Subcutaneous abdominal adipose tissue (tissue), 5 donors: Measurements from ENCODE around the gene HS6ST2.

Source experiments
- H3K27ac ChIP-seq: one replicate; pipeline ENCODE4 v1.7.0; 2013; ENCODE audit warnings: low read depth, mild to moderate bottlenecking, inconsistent platforms, low read length, moderate library complexity
- H3K27me3 ChIP-seq, 5 donors: one replicate each; pipeline ENCODE4 v1.7.0; 2013; ENCODE audit warnings: low read length in 5 of 5, inconsistent platforms in 1 of 5; ENCODE audit not compliant: control insufficient read depth in 5 of 5, insufficient read depth in 4 of 5
- H3K36me3 ChIP-seq, 5 donors: one replicate each; pipeline ENCODE4 v1.7.0; 2013; ENCODE audit warnings: low read length in 5 of 5; ENCODE audit not compliant: control insufficient read depth in 5 of 5, insufficient read depth in 5 of 5
- H3K4me1 ChIP-seq, 5 donors: one replicate each; pipeline ENCODE4 v1.7.0; 2013; ENCODE audit warnings: low read length in 5 of 5, mild to moderate bottlenecking in 3 of 5, moderate library complexity in 1 of 5; ENCODE audit not compliant: control insufficient read depth in 5 of 5, insufficient read depth in 5 of 5
- H3K4me3 ChIP-seq, 5 donors: one replicate each; pipeline ENCODE4 v1.7.0; 2013; ENCODE audit warnings: low read length in 5 of 5, low read depth in 1 of 5
- H3K9ac ChIP-seq, 5 donors: one replicate each; pipeline ENCODE4 v1.7.0; 2013; ENCODE audit warnings: low read length in 5 of 5, mild to moderate bottlenecking in 4 of 5, moderate library complexity in 3 of 5
- H3K9me3 ChIP-seq, 5 donors: one replicate each; pipeline ENCODE4 v1.7.0; 2013; ENCODE audit warnings: low read length in 5 of 5; ENCODE audit not compliant: control insufficient read depth in 5 of 5
- donor health status: healthy.
- donor health status: healthy.
- donor health status: healthy.
- donor health status: healthy.
- donor health status: healthy.

The HS6ST2 gene

DNA sequence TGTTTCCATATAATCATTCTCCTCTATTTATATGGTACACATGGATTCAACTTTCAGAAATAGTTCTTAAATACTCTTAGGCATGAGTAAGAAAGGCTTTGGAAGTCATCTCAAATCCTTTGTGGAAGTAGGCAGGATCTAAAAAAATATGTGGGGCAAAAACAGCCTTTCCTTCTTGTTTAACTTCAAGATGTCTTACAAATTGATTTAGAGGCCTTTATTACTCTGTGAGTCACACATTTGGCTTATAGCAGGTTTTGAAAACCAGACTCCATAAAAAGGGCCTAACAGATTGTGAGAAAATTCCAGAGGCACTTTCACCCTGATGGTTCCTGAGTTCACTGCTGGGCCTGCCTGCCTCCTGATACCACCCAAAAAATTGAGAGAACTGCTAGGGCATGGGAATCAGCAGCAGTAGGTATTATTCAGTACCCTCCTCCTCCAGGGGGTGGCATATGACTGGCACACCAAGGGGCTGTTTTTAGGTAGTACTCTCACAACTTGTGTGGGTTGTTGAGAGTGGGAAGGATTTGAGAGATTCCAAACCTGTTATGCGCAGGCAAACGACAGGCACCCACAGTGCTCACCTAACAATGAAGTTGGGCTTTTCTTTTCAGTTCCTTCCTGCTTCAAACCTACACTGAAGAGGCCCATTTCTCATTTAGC is 306.9 kb downstream of the HS6ST2 start:
- no peaks in the 10 kb centered on the region for H3K9me3 ChIP-seq
- peaks cover 7 to 41% (median 13%) of the 10 kb centered on the region in 5 donors for H3K27me3 ChIP-seq
- no peak overlapping the region for H3K4me3 ChIP-seq
- no peak overlapping the region for H3K27ac ChIP-seq
- no peaks in the 10 kb centered on the region for H3K36me3 ChIP-seq
- no peak overlapping the region for H3K9ac ChIP-seq
- no peaks in the 10 kb centered on the region for H3K4me1 ChIP-seq

- Histone ChIP-seq H3K9me3 (no peaks in the 10 kb centered on the region), H3K4me3 (no peak overlapping the region), H3K27ac (no peak overlapping the region), H3K9ac (no peak overlapping the region), H3K27me3 (peaks cover 7 to 44% (median 13%) of the 10 kb centered on the region in 5 donors), H3K4me1 (no peaks in the 10 kb centered on the region), H3K36me3 (no peaks in the 10 kb centered on the region)
Measured at GRCh38 chrX:132648895-132649294, 309.5 kb downstream of the HS6ST2 start.

- Histone ChIP-seq H3K27ac (no peak overlapping the region), H3K9ac (no peak overlapping the region), H3K27me3 (peaks cover 0 to 18% (median 13%) of the 10 kb centered on the region in 5 donors), H3K4me1 (no peaks in the 10 kb centered on the region), H3K36me3 (no peaks in the 10 kb centered on the region), H3K9me3 (no peaks in the 10 kb centered on the region), H3K4me3 (no peak overlapping the region)
Measured at GRCh38 chrX:132639446-132639845, 319.0 kb downstream of the HS6ST2 start.

- H3K9me3 ChIP-seq = no peaks in the 10 kb centered on the region
- H3K27me3 ChIP-seq = peaks cover 0 to 13% (median 10%) of the 10 kb centered on the region in 5 donors
- no peak overlapping the region for H3K9ac ChIP-seq
- no peaks in the 10 kb centered on the region for H3K36me3 ChIP-seq
- H3K27ac ChIP-seq = no peak overlapping the region
- no peak overlapping the region for H3K4me3 ChIP-seq
- H3K4me1 ChIP-seq = no peaks in the 10 kb centered on the region
Measured at GRCh38 chrX:132638313-132638712, 320.1 kb downstream of the HS6ST2 start.

DNA sequence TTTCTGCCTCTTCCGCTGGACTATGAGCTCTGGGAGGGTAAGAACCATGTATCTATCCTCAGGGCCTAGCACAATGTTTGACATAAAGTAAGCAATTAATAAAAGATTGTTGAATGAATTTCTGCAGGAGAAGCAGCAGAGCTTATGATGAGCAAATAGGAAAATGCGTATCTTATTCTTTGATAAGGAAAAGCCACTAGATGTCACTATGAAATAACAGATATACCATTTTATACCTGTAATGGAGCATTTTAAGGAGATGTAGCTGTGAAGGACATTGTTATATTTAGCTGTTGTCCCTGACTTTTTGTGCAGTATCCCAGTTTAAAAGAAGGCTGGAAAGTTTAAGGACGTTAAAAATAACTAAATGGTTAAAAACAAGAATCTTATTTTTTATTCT is 322.3 kb downstream of the HS6ST2 start:
- Histone ChIP-seq H3K4me3 (no peak overlapping the region), H3K27me3 (peaks cover 0 to 17% (median 12%) of the 10 kb centered on the region in 5 donors), H3K9me3 (no peaks in the 10 kb centered on the region), H3K27ac (no peak overlapping the region), H3K36me3 (no peaks in the 10 kb centered on the region), H3K9ac (no peak overlapping the region), H3K4me1 (no peaks in the 10 kb centered on the region)

DNA sequence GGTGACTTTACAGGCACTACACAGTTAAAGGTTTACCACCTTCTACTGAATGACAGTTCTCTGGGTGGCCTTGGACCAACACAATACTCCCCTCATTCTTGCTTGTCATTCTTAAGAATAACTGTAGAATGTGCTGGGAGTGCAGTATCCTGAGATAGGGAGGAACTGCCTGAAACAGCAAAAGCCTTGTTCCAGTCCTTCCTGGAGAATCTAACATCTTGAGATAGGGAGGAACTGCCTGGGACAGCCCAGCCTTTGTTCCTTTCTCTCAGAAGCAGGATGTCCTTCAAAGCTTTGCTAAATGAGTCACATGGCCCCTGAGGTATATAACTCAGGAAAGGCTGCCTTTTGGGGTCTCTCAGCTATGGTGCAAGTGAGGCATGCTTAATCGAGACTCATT is 323.9 kb downstream of the HS6ST2 start:
- peaks cover 0 to 26% (median 10%) of the 10 kb centered on the region in 5 donors for H3K27me3 ChIP-seq
- H3K4me1 ChIP-seq = no peaks in the 10 kb centered on the region
- H3K9me3 ChIP-seq = no peaks in the 10 kb centered on the region
- H3K36me3 ChIP-seq = no peaks in the 10 kb centered on the region
- H3K4me3 ChIP-seq = no peak overlapping the region
- H3K9ac ChIP-seq = no peak overlapping the region
- H3K27ac ChIP-seq = no peak overlapping the region

DNA sequence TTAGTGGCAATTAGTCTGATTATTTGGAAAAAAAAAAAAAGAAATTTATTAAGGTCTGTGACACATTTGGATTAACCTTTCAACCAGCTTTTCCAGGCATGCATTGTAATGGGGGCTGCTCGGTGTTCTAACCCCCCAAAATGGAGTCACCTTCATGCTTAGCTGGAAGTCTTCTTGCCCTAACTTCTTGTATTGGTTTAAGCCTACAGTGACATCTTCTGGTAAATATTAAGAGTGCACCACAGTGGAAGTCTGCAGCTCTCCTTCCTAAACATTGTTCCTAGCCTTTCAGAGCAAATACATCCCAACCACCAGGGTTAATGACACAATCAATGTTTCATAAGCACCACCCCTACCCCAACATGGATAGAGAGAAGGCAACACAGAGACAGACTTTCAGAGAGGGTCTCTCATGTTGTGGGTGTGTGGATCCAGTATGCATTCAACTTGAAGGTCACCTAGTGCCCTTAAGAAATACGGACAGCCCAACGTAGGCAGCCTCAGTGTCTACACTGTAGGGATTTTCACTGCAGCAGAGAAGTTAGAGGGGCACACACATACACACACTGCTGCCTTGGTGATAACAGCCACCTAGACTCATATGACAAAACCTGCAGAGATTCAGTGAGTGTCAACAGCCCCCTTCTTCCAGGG is 326.7 kb downstream of the HS6ST2 start:
- Histone ChIP-seq H3K4me3 (no peak overlapping the region), H3K36me3 (no peaks in the 10 kb centered on the region), H3K4me1 (no peaks in the 10 kb centered on the region), H3K27me3 (peaks cover 0 to 33% (median 12%) of the 10 kb centered on the region in 5 donors), H3K9me3 (no peaks in the 10 kb centered on the region), H3K27ac (no peak overlapping the region), H3K9ac (no peak overlapping the region)

DNA sequence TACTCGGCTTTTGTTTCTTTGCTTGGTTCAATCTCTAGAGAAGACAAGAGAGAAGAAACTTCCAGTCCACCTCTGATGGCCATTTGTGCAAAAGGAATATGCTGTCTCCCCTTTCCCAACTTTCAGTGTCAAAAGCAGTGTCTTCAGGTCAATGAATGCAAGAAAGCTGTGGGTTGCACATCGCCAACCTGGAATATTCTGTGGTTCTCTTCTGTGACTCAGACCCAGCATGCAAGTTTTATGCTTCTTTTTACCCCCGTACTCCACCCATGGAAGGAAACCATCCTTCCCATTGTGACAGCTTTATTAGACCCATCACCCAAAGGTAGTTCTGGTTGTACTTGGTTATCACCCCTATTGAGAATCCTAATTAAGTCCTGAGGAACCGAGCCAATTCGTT is 334.0 kb downstream of the HS6ST2 start:
- peaks cover 3 to 29% (median 12%) of the 10 kb centered on the region in 5 donors for H3K27me3 ChIP-seq
- H3K9ac ChIP-seq = no peak overlapping the region
- no peaks in the 10 kb centered on the region for H3K36me3 ChIP-seq
- H3K4me3 ChIP-seq = no peak overlapping the region
- no peaks in the 10 kb centered on the region for H3K9me3 ChIP-seq
- no peak overlapping the region for H3K27ac ChIP-seq
- no peaks in the 10 kb centered on the region for H3K4me1 ChIP-seq

- Histone ChIP-seq H3K36me3 (no peaks in the 10 kb centered on the region), H3K4me1 (no peaks in the 10 kb centered on the region), H3K27ac (no peak overlapping the region), H3K9me3 (no peaks in the 10 kb centered on the region), H3K27me3 (peaks cover 3 to 25% (median 10%) of the 10 kb centered on the region in 5 donors), H3K9ac (no peak overlapping the region), H3K4me3 (no peak overlapping the region)
Measured at GRCh38 chrX:132623942-132624341, 334.5 kb downstream of the HS6ST2 start.

DNA sequence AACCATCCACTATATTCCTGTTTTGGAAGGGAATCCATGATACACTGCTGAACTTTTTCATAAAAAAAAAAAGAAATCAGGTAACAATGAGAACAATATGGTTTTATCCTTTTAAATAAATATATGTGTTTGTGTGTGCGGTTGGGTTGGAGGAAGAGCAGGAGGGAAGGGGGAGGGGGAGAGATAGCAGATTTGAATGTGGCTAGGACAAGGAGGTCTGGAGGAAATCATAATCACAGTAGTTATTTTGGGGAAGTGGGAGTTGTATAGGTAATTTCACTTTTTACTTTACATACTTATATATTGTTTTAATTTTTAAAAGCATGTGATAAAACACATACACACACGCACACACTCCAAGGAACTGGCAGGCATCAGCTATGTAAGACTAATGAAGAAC is 335.1 kb downstream of the HS6ST2 start:
- Histone ChIP-seq H3K9ac (no peak overlapping the region), H3K27me3 (peaks cover 3 to 19% (median 6%) of the 10 kb centered on the region in 5 donors), H3K36me3 (no peaks in the 10 kb centered on the region), H3K4me1 (no peaks in the 10 kb centered on the region), H3K4me3 (no peak overlapping the region), H3K9me3 (no peaks in the 10 kb centered on the region), H3K27ac (no peak overlapping the region)
